IMR-90 (cell line): ENCODE results near the gene AKAP13. TPM values are rescaled to one million over a fixed set of nuclear protein-coding genes. Genes with fewer than 3 reads are reported as not detected.

Experiments
- ATAC-seq: fragments of 200-7000 bp; cut with Tn5 transposase; 2 replicates; pipeline ENCODE4 v1.9.1; 2020; ENCODE audit warnings: low read depth, mild to moderate bottlenecking, moderate library complexity
- BruUV-seq: library from RNA; stranded (reverse); fragments of 400-500 nt; replicated peaks from 2 replicates; lab custom pipeline; 2021; lab: Mats Ljungman, UMichigan
- CTCF ChIA-PET: fragments of 300-600 bp; formaldehyde crosslinking; extraction: SDS; loops from one replicate; lab custom pipeline; 2021; ENCODE audit warnings: antibody characterized with exemption; lab: Yijun Ruan, JAX
- POLR2A ChIA-PET: fragments of 300-600 bp; sonication (Branson Sonifier 250); formaldehyde crosslinking; loops from one replicate; lab custom pipeline; 2022; ENCODE audit warnings: antibody characterized with exemption; ENCODE audit not compliant: unreplicated experiment; lab: Charles Lee
- DNase-seq: peaks from one replicate; pipeline ENCODE4 v3.0.0; 2013
- H2AFZ ChIP-seq: replicated peaks from 2 replicates; pipeline ENCODE3; 2013; ENCODE audit warnings: low read length, mild to moderate bottlenecking; ENCODE audit not compliant: poor library complexity
- H2AK5ac ChIP-seq: 2 replicates; pipeline ENCODE4 v1.6.1; 2013; ENCODE audit warnings: low read depth, low read length, inconsistent platforms
- H2AK9ac ChIP-seq: replicated peaks from 2 replicates; pipeline ENCODE3; 2013; ENCODE audit warnings: mild to moderate bottlenecking, low read depth, low read length, moderate library complexity; ENCODE audit not compliant: poor library complexity
- H2BK120ac ChIP-seq: 2 replicates; pipeline ENCODE4 v1.6.1; 2013; ENCODE audit warnings: low read depth, low read length, inconsistent platforms
- H2BK15ac ChIP-seq: 3 replicates; pipeline ENCODE4 v1.6.1; 2013; ENCODE audit warnings: low read depth, low read length, inconsistent platforms
- H2BK20ac ChIP-seq: 2 replicates; pipeline ENCODE4 v1.6.1; 2013; ENCODE audit warnings: low read depth, mild to moderate bottlenecking, inconsistent platforms, low read length, moderate library complexity
- H2BK5ac ChIP-seq: 2 replicates; pipeline ENCODE4 v1.6.1; 2013; ENCODE audit warnings: mild to moderate bottlenecking, low read depth, low read length, inconsistent platforms; ENCODE audit not compliant: poor library complexity, severe bottlenecking
- H3K14ac ChIP-seq: replicated peaks from 2 replicates; pipeline ENCODE4 v1.6.1; 2013; ENCODE audit warnings: low read depth, low read length, inconsistent platforms
- H3K18ac ChIP-seq: 2 replicates; pipeline ENCODE4 v1.6.1; 2013; ENCODE audit warnings: low read depth, low read length, control low read depth
- H3K23ac ChIP-seq: 2 replicates; pipeline ENCODE4 v1.6.1; 2013; ENCODE audit warnings: low read depth, low read length, inconsistent platforms
- H3K27ac ChIP-seq: 2 replicates; pipeline ENCODE4 v1.5.1; 2013; ENCODE audit warnings: mild to moderate bottlenecking, control low read depth, low read length; ENCODE audit not compliant: insufficient read depth
- H3K27me3 ChIP-seq: 2 replicates; pipeline ENCODE4 v1.6.1; 2013; ENCODE audit warnings: low read length; ENCODE audit not compliant: control insufficient read depth, insufficient read depth
- H3K36me3 ChIP-seq: 2 replicates; pipeline ENCODE4 v1.6.1; 2013; ENCODE audit warnings: low read length, mixed read lengths; ENCODE audit not compliant: control insufficient read depth, insufficient read depth
- H3K4ac ChIP-seq: 2 replicates; pipeline ENCODE4 v1.6.1; 2013; ENCODE audit warnings: low read depth, low read length, inconsistent platforms
- H3K4me1 ChIP-seq: 2 replicates; pipeline ENCODE4 v1.6.1; 2013; ENCODE audit warnings: low read length, mixed read lengths; ENCODE audit not compliant: control insufficient read depth, insufficient read depth
- H3K4me2 ChIP-seq: 2 replicates; pipeline ENCODE4 v1.6.1; 2013; ENCODE audit warnings: low read depth, mild to moderate bottlenecking, control low read depth, low read length, moderate library complexity
- H3K4me3 ChIP-seq: 2 replicates; pipeline ENCODE4 v1.5.1; 2013; ENCODE audit warnings: low read depth, mild to moderate bottlenecking, control low read depth, low read length, moderate library complexity; ENCODE audit not compliant: insufficient read depth
- H3K56ac ChIP-seq: 2 replicates; pipeline ENCODE4 v1.6.1; 2013; ENCODE audit warnings: low read length, inconsistent platforms; ENCODE audit not compliant: insufficient read depth; ENCODE audit errors: extremely low read depth
- H3K79me1 ChIP-seq, 2 experiments: 2 replicates each; pipeline ENCODE4 v1.6.1; 2013; ENCODE audit warnings: low read length in 2 of 2, inconsistent platforms in 1 of 2, low read depth in 1 of 2
- H3K9ac ChIP-seq: 2 replicates; pipeline ENCODE4 v1.6.1; 2013; ENCODE audit warnings: low read depth, low read length, control low read depth
- H3K9me1 ChIP-seq: 2 replicates; pipeline ENCODE4 v1.6.1; 2013; ENCODE audit warnings: low read length, inconsistent platforms; ENCODE audit not compliant: insufficient read depth
- H3K9me3 ChIP-seq: 2 replicates; pipeline ENCODE4 v1.6.1; 2013; ENCODE audit warnings: low read length; ENCODE audit not compliant: control insufficient read depth, insufficient read depth
- H4K20me1 ChIP-seq: 2 replicates; pipeline ENCODE4 v1.6.1; 2013; ENCODE audit warnings: low read length, inconsistent platforms; ENCODE audit not compliant: insufficient read depth
- H4K5ac ChIP-seq: 2 replicates; pipeline ENCODE4 v1.6.1; 2013; ENCODE audit warnings: mild to moderate bottlenecking, low read depth, low read length, control low read depth
- H4K8ac ChIP-seq, 2 experiments: 2 replicates each; pipeline ENCODE4 v1.6.1; 2013; ENCODE audit warnings: low read depth in 2 of 2, low read length in 2 of 2, control low read depth in 1 of 2, inconsistent platforms in 1 of 2
- H4K91ac ChIP-seq: 2 replicates; pipeline ENCODE4 v1.6.1; 2013; ENCODE audit warnings: low read depth, low read length, inconsistent platforms; ENCODE audit not compliant: insufficient read depth
- BHLHE40 ChIP-seq: fragments of 150-350 bp; IDR thresholded peaks from 2 replicates; pipeline ENCODE4 v1.6.1; 2016; ENCODE audit warnings: mild to moderate bottlenecking, low read depth, low read length
- CEBPB ChIP-seq: IDR thresholded peaks from 2 replicates; pipeline ENCODE4 v1.6.1; 2012; ENCODE audit warnings: low read depth, low read length, improper control_type of control experiment
- CHD1 ChIP-seq: IDR thresholded peaks from 2 replicates; pipeline ENCODE4 v1.6.1; 2012; ENCODE audit warnings: low read depth, low read length, improper control_type of control experiment
- FOS ChIP-seq: fragments of 150-350 bp; IDR thresholded peaks from 2 replicates; pipeline ENCODE4 v1.6.1; 2016; ENCODE audit warnings: low read depth, low read length
- MAFK ChIP-seq: IDR thresholded peaks from 2 replicates; pipeline ENCODE4 v1.6.1; 2012; ENCODE audit warnings: low read depth, low read length, improper control_type of control experiment
- MAZ ChIP-seq: IDR thresholded peaks from 2 replicates; pipeline ENCODE4 v1.6.1; 2012; ENCODE audit warnings: low read depth, mild to moderate bottlenecking, low read length, improper control_type of control experiment, moderate library complexity, borderline replicate concordance
- MXI1 ChIP-seq: IDR thresholded peaks from 2 replicates; pipeline ENCODE4 v1.6.1; 2012; ENCODE audit warnings: low read depth, mild to moderate bottlenecking, low read length, moderate library complexity, borderline replicate concordance
- NFE2L2 ChIP-seq: fragments of 150-350 bp; IDR thresholded peaks from 2 replicates; pipeline ENCODE4 v1.6.1; 2016; ENCODE audit warnings: low read depth, mild to moderate bottlenecking, low read length
- POLR2A ChIP-seq: IDR thresholded peaks from 2 replicates; pipeline ENCODE4 v1.6.1; 2012; ENCODE audit warnings: mild to moderate bottlenecking, low read depth, low read length
- RAD21 ChIP-seq: IDR thresholded peaks from 2 replicates; pipeline ENCODE4 v1.6.1; 2012; ENCODE audit warnings: low read length, improper control_type of control experiment
- RCOR1 ChIP-seq: IDR thresholded peaks from 2 replicates; pipeline ENCODE4 v1.6.1; 2012; ENCODE audit warnings: mild to moderate bottlenecking, low read length, improper control_type of control experiment; ENCODE audit not compliant: insufficient replicate concordance
- RFX5 ChIP-seq: IDR thresholded peaks from 2 replicates; pipeline ENCODE4 v1.8.0; 2012; ENCODE audit warnings: low read depth, mild to moderate bottlenecking, low read length, moderate library complexity
- SMC3 ChIP-seq: fragments of 150-350 bp; IDR thresholded peaks from 2 replicates; pipeline ENCODE4 v1.6.1; 2016; ENCODE audit warnings: low read depth, mild to moderate bottlenecking, antibody characterized with exemption, low read length, moderate library complexity
- WGBS, 2 experiments: methylation state at CpG; one replicate each; pipeline versions ENCODE4 v1.1.5 to v1.1.7; 2013; ENCODE audit warnings: missing lambda C conversion rate in 2 of 2; ENCODE audit not compliant: insufficient read length in 1 of 2; ENCODE audit errors: extremely low coverage in 2 of 2; 5-methylcytosine and 5-hydroxymethylcytosine counted together
- dilution Hi-C: fragments of 300-500 bp; cut with HindIII; formaldehyde crosslinking; loops from one replicate; pipeline ENCODE4 v1.14.3; 2018; ENCODE audit warnings: low sequenced_read_pairs; ENCODE audit not compliant: unreplicated experiment
- in situ Hi-C: fragments of 300-500 bp; cut with MboI; formaldehyde crosslinking; loops from 3 replicates; pipeline ENCODE4 v1.14.3; 2019; ENCODE audit warnings: low sequenced_read_pairs, inconsistent platforms, mixed read lengths
- intact Hi-C: fragments of 100-400 bp; cut with micrococcal nuclease; formaldehyde crosslinking; loops from 2 replicates; pipeline ENCODE4 v1.10.0; 2022
- polyA plus RNA-seq, 3 experiments: library from polyadenylated mRNA; depleted of rRNA; stranded (reverse); fragments of >200 nt; gene quantifications; 2 replicates each; pipeline ENCODE4 v1.2.3, GENCODE V29; 2012; ENCODE audit warnings: low replicate concordance in 1 of 3
- total RNA-seq: library from RNA; depleted of rRNA; stranded (reverse); fragments of >200 nt; gene quantifications from 2 replicates; pipeline ENCODE4 v1.2.3, GENCODE V29; 2012
- TF ChIP-seq, protein P1 (sequence below): fragments of 150-350 bp; IDR thresholded peaks from 2 replicates; pipeline ENCODE4 v1.6.1; 2016; ENCODE audit warnings: low read depth, mild to moderate bottlenecking, low read length, moderate library complexity, borderline replicate concordance
- TF ChIP-seq, protein P2 (sequence below): fragments of 150-350 bp; IDR thresholded peaks from 2 replicates; pipeline ENCODE4 v1.6.1; 2017; ENCODE audit warnings: mild to moderate bottlenecking, antibody characterized with exemption, low read length, low read depth
- TF ChIP-seq, protein P3 (sequence below): conservative IDR thresholded peaks from 2 replicates; pipeline ENCODE4 v1.5.1; 2012; ENCODE audit warnings: mild to moderate bottlenecking, low read depth, low read length, improper control_type of control experiment

AKAP13 gene
- total and polyA plus RNA-seq, 2 of the 4 experiments (the other 2 are of a cell fraction), result 10.4 to 46.4 TPM

DNA sequence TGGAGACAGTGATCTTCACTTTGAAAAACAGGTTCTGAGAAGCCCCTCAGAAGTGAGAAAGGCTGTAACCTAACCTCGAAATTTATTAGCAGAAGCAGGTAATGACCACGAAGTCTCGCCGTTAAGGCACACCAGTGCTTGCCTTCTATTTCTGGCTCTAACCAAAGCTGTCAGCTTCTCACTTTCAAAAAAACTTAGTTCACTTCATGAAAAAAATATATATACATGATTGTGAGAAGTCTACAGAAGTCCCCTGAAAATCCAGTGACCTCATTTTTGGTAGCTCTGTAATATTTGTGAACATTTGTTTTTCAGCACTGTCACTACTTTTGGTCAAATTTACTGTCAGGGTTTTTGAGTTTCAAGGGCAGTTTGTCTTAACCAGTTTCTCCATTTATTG, 19.1 kb upstream of the AKAP13 start:
- Histone ChIP-seq H2BK20ac (no peak overlapping the region), H2AK9ac (no peak overlapping the region), H4K5ac (no peak overlapping the region), H3K36me3 (no peaks in the 10 kb centered on the region), H4K91ac (no peak overlapping the region), H3K18ac (no peak overlapping the region), H3K9ac (no peak overlapping the region), H2AFZ (no peak overlapping the region), H2BK120ac (no peak overlapping the region), H3K9me3 (no peaks in the 10 kb centered on the region), H3K23ac (no peak overlapping the region), H2BK5ac (no peak overlapping the region), H3K79me1 (no peaks in the 10 kb centered on the region), H3K27ac (no peak overlapping the region), H3K4me1 (no peaks in the 10 kb centered on the region), H4K8ac (no peak overlapping the region), H4K20me1 (no peaks in the 10 kb centered on the region), H3K4ac (no peak overlapping the region), H2BK15ac (no peak overlapping the region), H3K4me3 (no peak overlapping the region), H3K27me3 (no peaks in the 10 kb centered on the region; the same call in 1 of the 2 replicates), H3K14ac (no peak overlapping the region), H3K56ac (no peak overlapping the region), H3K9me1 (0 out of 2 replicates have a peak, but pooled peaks cover 4% of the 10 kb centered on the region), H2AK5ac (no peak overlapping the region), H3K4me2 (no peak overlapping the region)
- dilution Hi-C loops (no loop called here), intact Hi-C loops (no loop called here), in situ Hi-C loops (no loop called here)
- TF ChIP-seq SMC3 (no peak), CEBPB (no peak), NFE2L2 (no peak), MXI1 (no peak), POLR2A (no peak), MAFK (no peak), RAD21 (no peak), RFX5 (no peak), BHLHE40 (no peak), RCOR1 (no peak), MAZ (no peak), CHD1 (no peak), FOS (no peak)
- TF ChIP-seq, protein P1, sequence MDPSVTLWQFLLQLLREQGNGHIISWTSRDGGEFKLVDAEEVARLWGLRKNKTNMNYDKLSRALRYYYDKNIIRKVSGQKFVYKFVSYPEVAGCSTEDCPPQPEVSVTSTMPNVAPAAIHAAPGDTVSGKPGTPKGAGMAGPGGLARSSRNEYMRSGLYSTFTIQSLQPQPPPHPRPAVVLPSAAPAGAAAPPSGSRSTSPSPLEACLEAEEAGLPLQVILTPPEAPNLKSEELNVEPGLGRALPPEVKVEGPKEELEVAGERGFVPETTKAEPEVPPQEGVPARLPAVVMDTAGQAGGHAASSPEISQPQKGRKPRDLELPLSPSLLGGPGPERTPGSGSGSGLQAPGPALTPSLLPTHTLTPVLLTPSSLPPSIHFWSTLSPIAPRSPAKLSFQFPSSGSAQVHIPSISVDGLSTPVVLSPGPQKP, result no peak
- TF ChIP-seq, protein P2, sequence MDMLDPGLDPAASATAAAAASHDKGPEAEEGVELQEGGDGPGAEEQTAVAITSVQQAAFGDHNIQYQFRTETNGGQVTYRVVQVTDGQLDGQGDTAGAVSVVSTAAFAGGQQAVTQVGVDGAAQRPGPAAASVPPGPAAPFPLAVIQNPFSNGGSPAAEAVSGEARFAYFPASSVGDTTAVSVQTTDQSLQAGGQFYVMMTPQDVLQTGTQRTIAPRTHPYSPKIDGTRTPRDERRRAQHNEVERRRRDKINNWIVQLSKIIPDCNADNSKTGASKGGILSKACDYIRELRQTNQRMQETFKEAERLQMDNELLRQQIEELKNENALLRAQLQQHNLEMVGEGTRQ, result no peak
- TF ChIP-seq, protein P3, sequence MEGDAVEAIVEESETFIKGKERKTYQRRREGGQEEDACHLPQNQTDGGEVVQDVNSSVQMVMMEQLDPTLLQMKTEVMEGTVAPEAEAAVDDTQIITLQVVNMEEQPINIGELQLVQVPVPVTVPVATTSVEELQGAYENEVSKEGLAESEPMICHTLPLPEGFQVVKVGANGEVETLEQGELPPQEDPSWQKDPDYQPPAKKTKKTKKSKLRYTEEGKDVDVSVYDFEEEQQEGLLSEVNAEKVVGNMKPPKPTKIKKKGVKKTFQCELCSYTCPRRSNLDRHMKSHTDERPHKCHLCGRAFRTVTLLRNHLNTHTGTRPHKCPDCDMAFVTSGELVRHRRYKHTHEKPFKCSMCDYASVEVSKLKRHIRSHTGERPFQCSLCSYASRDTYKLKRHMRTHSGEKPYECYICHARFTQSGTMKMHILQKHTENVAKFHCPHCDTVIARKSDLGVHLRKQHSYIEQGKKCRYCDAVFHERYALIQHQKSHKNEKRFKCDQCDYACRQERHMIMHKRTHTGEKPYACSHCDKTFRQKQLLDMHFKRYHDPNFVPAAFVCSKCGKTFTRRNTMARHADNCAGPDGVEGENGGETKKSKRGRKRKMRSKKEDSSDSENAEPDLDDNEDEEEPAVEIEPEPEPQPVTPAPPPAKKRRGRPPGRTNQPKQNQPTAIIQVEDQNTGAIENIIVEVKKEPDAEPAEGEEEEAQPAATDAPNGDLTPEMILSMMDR, result no peak
- ChIA-PET POLR2A (no interaction called here), CTCF (no interaction called here)
- BruUV-seq, result no TSS peak
- ATAC-seq, result no peak
- DNase-seq, result no peak
- WGBS, 2 experiments, result no CpG with 5 or more reads among the region's 4 CpGs
